ENCODE data around the gene TRA2A.

Gene TRA2A

GRCh38 chr7:23531794-23532489 is at the start of gene TRA2A:
TSS of gene TRA2A (minus strand) at chr7:23531981. CDS start at chr7:23531824, 157 bp downstream.
- H3K27ac ChIP-seq, result peak within 1 kb of the TSS; percentile 93
- TF ChIP-seq CTCF (conservative IDR thresholded peaks at IDR 0.05), result no peak
- 0 out of 2 replicates have a peak, but pooled peaks have one; percentile 6 for TF ChIP-seq ZFX (IDR thresholded peaks at IDR 0.05)

GRCh38 chr7:23570592-23571200 is 38.9 kb upstream of the TRA2A start:
- H3K27ac ChIP-seq, result no peak overlapping the region
- TF ChIP-seq CTCF (conservative IDR thresholded peaks at IDR 0.05) (peak; percentile 84), ZFX (IDR thresholded peaks at IDR 0.05) (no peak)

GRCh38 chr7:23558303-23558702 is 26.5 kb upstream of the TRA2A start:
- H3K27ac ChIP-seq, result no peak overlapping the region
- TF ChIP-seq ZFX (IDR thresholded peaks at IDR 0.05) (no peak), CTCF (conservative IDR thresholded peaks at IDR 0.05) (no peak)

GRCh38 chr7:23547662-23548061 is 15.9 kb upstream of the TRA2A start:
- no peak overlapping the region for H3K27ac ChIP-seq
- TF ChIP-seq CTCF (conservative IDR thresholded peaks at IDR 0.05) (no peak), ZFX (IDR thresholded peaks at IDR 0.05) (no peak)

- TF ChIP-seq ZFX (IDR thresholded peaks at IDR 0.05) (no peak), CTCF (conservative IDR thresholded peaks at IDR 0.05) (peak; percentile 99)
- H3K27ac ChIP-seq, result no peak overlapping the region
Observed at GRCh38 chr7:23546897-23547572, 15.3 kb upstream of the TRA2A start.

- H3K27ac ChIP-seq, result no peak overlapping the region
- TF ChIP-seq ZFX (IDR thresholded peaks at IDR 0.05), result no peak
- no peak for TF ChIP-seq CTCF (conservative IDR thresholded peaks at IDR 0.05)
Observed at GRCh38 chr7:23545493-23545892, 13.7 kb upstream of the TRA2A start.

GRCh38 chr7:23544913-23545354 is 13.2 kb upstream of the TRA2A start:
- TF ChIP-seq ZFX (IDR thresholded peaks at IDR 0.05), result no peak
- peak; percentile 76 for TF ChIP-seq CTCF (conservative IDR thresholded peaks at IDR 0.05)
- H3K27ac ChIP-seq, result no peak overlapping the region

All from C4-2B (cell line).